Loucy (cell line): ENCODE data around the gene PDGFRA.
A peak's percentile ranks its signal among the peaks of the same experiment; 100 is the strongest.

Experiments
- CTCF ChIP-seq: fragments of 200-600 bp; sonication (generic); conservative IDR thresholded peaks from 2 replicates; pipeline ENCODE4 v1.5.1; 2014; ENCODE audit warnings: mild to moderate bottlenecking, antibody characterized with exemption, low read length
- EZH2phosphoT487 ChIP-seq: fragments of 200-600 bp; IDR thresholded peaks from 2 replicates; pipeline ENCODE4 v1.6.1; 2018; ENCODE audit warnings: antibody characterized with exemption, mild to moderate bottlenecking, moderate library complexity, borderline replicate concordance

DNA sequence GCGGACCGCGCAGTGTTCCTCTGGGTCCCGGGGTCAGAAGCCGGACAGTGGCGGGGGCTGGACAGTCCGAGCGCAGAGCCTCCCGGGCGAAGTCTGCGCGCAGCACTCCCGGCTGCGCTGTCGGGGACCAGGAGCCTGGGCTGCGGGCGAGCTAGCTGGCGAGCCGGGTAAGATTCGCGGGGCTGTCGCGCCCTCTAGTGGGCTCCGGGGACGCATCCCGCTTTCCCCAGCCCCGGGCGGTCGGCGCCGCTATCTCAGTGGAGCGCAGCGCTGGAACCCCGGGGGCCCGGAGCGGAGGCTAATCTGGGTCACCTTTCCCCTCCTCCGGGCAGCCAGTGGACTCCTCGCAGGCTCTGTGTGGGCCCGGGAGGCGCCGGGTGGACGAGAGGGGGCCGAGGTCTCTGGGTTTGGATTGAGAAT, 4.2 kb downstream of the PDGFRA start:
- 0 out of 2 replicates have a peak, but pooled peaks have one; percentile 8 for TF ChIP-seq CTCF
- TF ChIP-seq EZH2phosphoT487, result no peak
